ELR (cell line): ENCODE results near the gene NEU3.
"Not testable (repeated sequence)": the region's sequence is repeated elsewhere in the genome, so short reads cannot be mapped to it uniquely, and the experiment has no call there.

Source experiments
- DNase-seq: peaks from one replicate; pipeline ENCODE4 v3.0.0-alpha.2; 2015; ENCODE audit warnings: low read depth

The NEU3 gene

GRCh38 chr11:74984070-74984469 is 4.7 kb upstream of the NEU3 start:
- DNase-seq: no peak

- no peak for DNase-seq
Measured at GRCh38 chr11:74984730-74985129, 4.0 kb upstream of the NEU3 start.

- no peak for DNase-seq
Measured at GRCh38 chr11:74989260-74989638, 516 bp downstream of the NEU3 start.

GRCh38 chr11:74990150-74990549 is 1.4 kb downstream of the NEU3 start:
- not testable (repeated sequence) for DNase-seq

GRCh38 chr11:74990941-74991340 is 2.2 kb downstream of the NEU3 start:
- DNase-seq: no peak

GRCh38 chr11:74992852-74993251 is 4.1 kb downstream of the NEU3 start:
- DNase-seq: no peak

- no peak for DNase-seq
Measured at GRCh38 chr11:75000975-75001354, 12.2 kb downstream of the NEU3 start.

- DNase-seq: no peak
Measured at GRCh38 chr11:75001686-75002085, 13.0 kb downstream of the NEU3 start.

GRCh38 chr11:75002516-75002915 is 13.8 kb downstream of the NEU3 start:
- DNase-seq: no peak

GRCh38 chr11:75004215-75004614 is 15.5 kb downstream of the NEU3 start:
- no peak for DNase-seq

- DNase-seq: no peak
Measured at GRCh38 chr11:75011357-75011756, 22.6 kb downstream of the NEU3 start.

- DNase-seq: no peak
Measured at GRCh38 chr11:75011872-75012271, 23.1 kb downstream of the NEU3 start.

- peak; percentile 33 for DNase-seq
Measured at GRCh38 chr11:75013051-75013450, 24.3 kb downstream of the NEU3 start.

- peak; percentile 65 for DNase-seq
Measured at GRCh38 chr11:75014129-75014528, 25.4 kb downstream of the NEU3 start.

GRCh38 chr11:75019200-75019599 is 30.5 kb downstream of the NEU3 start:
- DNase-seq: not testable (repeated sequence)

- DNase-seq: not testable (repeated sequence)
Measured at GRCh38 chr11:75020328-75020727, 31.6 kb downstream of the NEU3 start.

- DNase-seq: no peak
Measured at GRCh38 chr11:75022296-75022695, 33.6 kb downstream of the NEU3 start.

GRCh38 chr11:75022759-75023396 is 34.1 kb downstream of the NEU3 start:
- DNase-seq: peak; percentile 83

- no peak for DNase-seq
Measured at GRCh38 chr11:75023446-75024067, 34.8 kb downstream of the NEU3 start.

GRCh38 chr11:75024068-75024449 is 35.3 kb downstream of the NEU3 start:
- DNase-seq: no peak

- DNase-seq: no peak
Measured at GRCh38 chr11:75024764-75025211, 36.1 kb downstream of the NEU3 start.

GRCh38 chr11:75025561-75025960 is 36.8 kb downstream of the NEU3 start:
- no peak for DNase-seq

GRCh38 chr11:75028321-75028720 is 39.6 kb downstream of the NEU3 start:
- DNase-seq: no peak

GRCh38 chr11:75028724-75029123 is 40.0 kb downstream of the NEU3 start:
- no peak for DNase-seq
